ENCODE results near the gene MADD.

GRCh38 chr11:47355283-47356128, 85.6 kb downstream of the MADD start:
- no peak for TF ChIP-seq CTCF (IDR thresholded peaks at IDR 0.05)
- TF ChIP-seq EZH2 (IDR thresholded peaks at IDR 0.05; ENCODE audit: borderline replicate concordance, insufficient read depth, low read depth, low read length, poor library complexity, severe bottlenecking), result no peak

All from B cell (primary cell).